K562 (cell line): Measurements from ENCODE around the gene PET100.

Source experiments
- ARHGAP35 ChIP-seq: fragments of 450-650 bp; IDR thresholded peaks from 2 replicates; pipeline ENCODE4 v1.6.1; 2018; ENCODE audit not compliant: partially characterized antibody
- FOXK2 ChIP-seq, 2 experiments: fragments of 450-650 bp; IDR thresholded peaks in 1 of 2; conservative IDR thresholded peaks in 1 of 2; 2 replicates each; pipeline ENCODE4 v1.6.1; 2016; ENCODE audit warnings: low read depth in 2 of 2, mild to moderate bottlenecking in 1 of 2
- FOXM1 ChIP-seq, 2 experiments: fragments of 450-650 bp in 1 of 2; sonication (generic) in 1 of 2; formaldehyde crosslinking in 1 of 2; IDR thresholded peaks; 2 replicates each; pipeline versions ENCODE4 v1.6.1 to v1.9.0; 2017 to 2022; ENCODE audit warnings: low read depth in 2 of 2, mild to moderate bottlenecking in 2 of 2, missing genetic modification reagents in 1 of 2, moderate library complexity in 1 of 2
- JUND ChIP-seq, 2 experiments: IDR thresholded peaks; 2 replicates in 1 of 2; 3 replicates in 1 of 2; pipeline ENCODE4 v1.6.1; 2011; ENCODE audit warnings: borderline replicate concordance in 2 of 2, low read depth in 2 of 2, low read length in 2 of 2, improper control_type of control experiment in 1 of 2, missing biosample characterization in 1 of 2, missing genetic modification characterization in 1 of 2, missing genetic modification reagents in 1 of 2
- MXI1 ChIP-seq: IDR thresholded peaks from 2 replicates; pipeline ENCODE4 v1.6.1; 2011; ENCODE audit warnings: low read depth, mild to moderate bottlenecking, improper control_type of control experiment, low read length
- SETDB1 ChIP-seq: IDR thresholded peaks from one replicate; pipeline ENCODE4 v1.6.1; 2012; ENCODE audit warnings: low read length, control low read depth, inconsistent platforms
- ZNF766 ChIP-seq: fragments of 200-800 bp; sonication (Bioruptor generic); conservative IDR thresholded peaks from 2 replicates; pipeline ENCODE4 v1.6.1; 2016; ENCODE audit warnings: missing genetic modification characterization, missing compliant biosample characterization
- TF ChIP-seq, protein P1 (sequence below): sonication (generic); formaldehyde crosslinking; IDR thresholded peaks from 2 replicates; pipeline ENCODE4 v1.8.1; 2023; ENCODE audit warnings: mild to moderate bottlenecking, missing genetic modification reagents
- TF ChIP-seq, protein P2 (sequence below), 3 experiments: IDR thresholded peaks in 2 of 3; conservative IDR thresholded peaks in 1 of 3; 2 replicates each; pipeline ENCODE4 v1.5.1; 2011 to 2012; ENCODE audit warnings: low read length in 3 of 3, mild to moderate bottlenecking in 3 of 3, control low read depth in 2 of 3, improper control_type of control experiment in 1 of 3, inconsistent platforms in 1 of 3, low read depth in 1 of 3, mixed read lengths in 1 of 3, moderate library complexity in 1 of 3; ENCODE audit not compliant: insufficient read depth in 2 of 3
- TF ChIP-seq, protein P3 (sequence below): fragments of 250-450 bp; sonication (Bioruptor Pico); IDR thresholded peaks from 2 replicates; pipeline ENCODE4 v1.4.0; 2020
- TF ChIP-seq, protein P4 (sequence below): fragments of 200-800 bp; sonication (Bioruptor generic); IDR thresholded peaks from 2 replicates; pipeline ENCODE4 v1.6.1; 2016; ENCODE audit warnings: missing genetic modification characterization, missing compliant biosample characterization

DNA sequence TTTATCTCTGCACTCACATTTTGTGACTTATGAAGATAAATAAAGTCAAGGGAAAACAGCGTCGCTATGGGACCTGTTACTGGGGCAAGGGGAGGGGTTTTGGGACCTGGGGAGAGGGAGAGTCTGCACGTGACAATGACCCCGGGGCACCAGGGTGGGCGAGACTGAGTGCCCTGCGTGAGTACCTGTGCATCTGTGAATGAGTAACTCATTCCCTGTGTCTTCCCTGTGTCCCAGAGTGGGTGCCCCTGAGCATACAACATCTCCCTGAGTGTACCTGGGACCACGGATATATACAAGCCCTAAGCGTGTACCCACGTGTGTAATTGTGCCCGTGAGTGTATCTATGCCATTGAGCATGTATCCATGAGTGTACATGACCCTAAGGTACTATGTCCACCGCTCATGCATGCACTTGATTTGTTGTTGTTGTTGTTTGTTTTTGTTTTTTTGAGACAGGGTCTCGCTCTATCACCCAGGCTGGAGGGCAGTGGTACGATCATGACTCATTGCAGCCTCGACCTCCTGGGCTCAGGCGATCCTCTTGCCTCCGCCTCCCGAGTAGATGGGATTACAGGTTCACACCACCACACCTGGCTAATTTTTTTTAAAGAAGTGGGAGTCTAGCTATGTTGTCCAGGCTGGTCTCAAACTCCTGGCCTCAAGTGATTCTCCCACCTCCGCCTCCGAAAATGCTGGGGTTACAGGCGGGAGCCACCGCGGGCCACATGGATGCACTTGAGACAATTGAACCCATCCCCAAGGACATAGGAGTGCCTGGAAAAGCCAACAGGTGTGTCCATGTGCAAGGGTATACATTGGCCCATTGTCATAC is 50.4 kb downstream of the PET100 start:
- TF ChIP-seq ZNF766 (no peak), ARHGAP35 (no peak), JUND (IDR thresholded peaks at IDR 0.05; ENCODE audit: borderline replicate concordance, low read depth, low read length) (no peak), JUND (tag; IDR thresholded peaks at IDR 0.05; ENCODE audit: borderline replicate concordance, low read depth, low read length) (no peak), MXI1 (no peak), SETDB1 (no peak), FOXK2 (conservative IDR thresholded peaks at IDR 0.05 in 1 of 2, IDR thresholded peaks at IDR 0.05 in 1 of 2; ENCODE audit: low read depth in 2 of 2) (no peak), FOXM1 (IDR thresholded peaks at IDR 0.05; ENCODE audit: low read depth) (no peak), FOXM1 (CRISPR knock-in tag; IDR thresholded peaks at IDR 0.05; ENCODE audit: low read depth) (no peak)
- TF ChIP-seq, protein P1, sequence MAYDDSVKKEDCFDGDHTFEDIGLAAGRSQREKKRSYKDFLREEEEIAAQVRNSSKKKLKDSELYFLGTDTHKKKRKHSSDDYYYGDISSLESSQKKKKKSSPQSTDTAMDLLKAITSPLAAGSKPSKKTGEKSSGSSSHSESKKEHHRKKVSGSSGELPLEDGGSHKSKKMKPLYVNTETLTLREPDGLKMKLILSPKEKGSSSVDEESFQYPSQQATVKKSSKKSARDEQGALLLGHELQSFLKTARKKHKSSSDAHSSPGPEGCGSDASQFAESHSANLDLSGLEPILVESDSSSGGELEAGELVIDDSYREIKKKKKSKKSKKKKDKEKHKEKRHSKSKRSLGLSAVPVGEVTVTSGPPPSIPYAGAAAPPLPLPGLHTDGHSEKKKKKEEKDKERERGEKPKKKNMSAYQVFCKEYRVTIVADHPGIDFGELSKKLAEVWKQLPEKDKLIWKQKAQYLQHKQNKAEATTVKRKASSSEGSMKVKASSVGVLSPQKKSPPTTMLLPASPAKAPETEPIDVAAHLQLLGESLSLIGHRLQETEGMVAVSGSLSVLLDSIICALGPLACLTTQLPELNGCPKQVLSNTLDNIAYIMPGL (CRISPR knock-in tag): no peak
- TF ChIP-seq, protein P2, sequence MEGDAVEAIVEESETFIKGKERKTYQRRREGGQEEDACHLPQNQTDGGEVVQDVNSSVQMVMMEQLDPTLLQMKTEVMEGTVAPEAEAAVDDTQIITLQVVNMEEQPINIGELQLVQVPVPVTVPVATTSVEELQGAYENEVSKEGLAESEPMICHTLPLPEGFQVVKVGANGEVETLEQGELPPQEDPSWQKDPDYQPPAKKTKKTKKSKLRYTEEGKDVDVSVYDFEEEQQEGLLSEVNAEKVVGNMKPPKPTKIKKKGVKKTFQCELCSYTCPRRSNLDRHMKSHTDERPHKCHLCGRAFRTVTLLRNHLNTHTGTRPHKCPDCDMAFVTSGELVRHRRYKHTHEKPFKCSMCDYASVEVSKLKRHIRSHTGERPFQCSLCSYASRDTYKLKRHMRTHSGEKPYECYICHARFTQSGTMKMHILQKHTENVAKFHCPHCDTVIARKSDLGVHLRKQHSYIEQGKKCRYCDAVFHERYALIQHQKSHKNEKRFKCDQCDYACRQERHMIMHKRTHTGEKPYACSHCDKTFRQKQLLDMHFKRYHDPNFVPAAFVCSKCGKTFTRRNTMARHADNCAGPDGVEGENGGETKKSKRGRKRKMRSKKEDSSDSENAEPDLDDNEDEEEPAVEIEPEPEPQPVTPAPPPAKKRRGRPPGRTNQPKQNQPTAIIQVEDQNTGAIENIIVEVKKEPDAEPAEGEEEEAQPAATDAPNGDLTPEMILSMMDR (IDR thresholded peaks at IDR 0.05 in 2 of 3, conservative IDR thresholded peaks at IDR 0.05 in 1 of 3; ENCODE audit: insufficient read depth in 2 of 3, low read depth in 1 of 3, low read length in 3 of 3): no peak
- TF ChIP-seq, protein P3, sequence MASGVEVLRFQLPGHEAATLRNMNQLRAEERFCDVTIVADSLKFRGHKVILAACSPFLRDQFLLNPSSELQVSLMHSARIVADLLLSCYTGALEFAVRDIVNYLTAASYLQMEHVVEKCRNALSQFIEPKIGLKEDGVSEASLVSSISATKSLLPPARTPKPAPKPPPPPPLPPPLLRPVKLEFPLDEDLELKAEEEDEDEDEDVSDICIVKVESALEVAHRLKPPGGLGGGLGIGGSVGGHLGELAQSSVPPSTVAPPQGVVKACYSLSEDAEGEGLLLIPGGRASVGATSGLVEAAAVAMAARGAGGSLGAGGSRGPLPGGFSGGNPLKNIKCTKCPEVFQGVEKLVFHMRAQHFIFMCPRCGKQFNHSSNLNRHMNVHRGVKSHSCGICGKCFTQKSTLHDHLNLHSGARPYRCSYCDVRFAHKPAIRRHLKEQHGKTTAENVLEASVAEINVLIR (CRISPR knock-in tag): no peak
- TF ChIP-seq, protein P4, sequence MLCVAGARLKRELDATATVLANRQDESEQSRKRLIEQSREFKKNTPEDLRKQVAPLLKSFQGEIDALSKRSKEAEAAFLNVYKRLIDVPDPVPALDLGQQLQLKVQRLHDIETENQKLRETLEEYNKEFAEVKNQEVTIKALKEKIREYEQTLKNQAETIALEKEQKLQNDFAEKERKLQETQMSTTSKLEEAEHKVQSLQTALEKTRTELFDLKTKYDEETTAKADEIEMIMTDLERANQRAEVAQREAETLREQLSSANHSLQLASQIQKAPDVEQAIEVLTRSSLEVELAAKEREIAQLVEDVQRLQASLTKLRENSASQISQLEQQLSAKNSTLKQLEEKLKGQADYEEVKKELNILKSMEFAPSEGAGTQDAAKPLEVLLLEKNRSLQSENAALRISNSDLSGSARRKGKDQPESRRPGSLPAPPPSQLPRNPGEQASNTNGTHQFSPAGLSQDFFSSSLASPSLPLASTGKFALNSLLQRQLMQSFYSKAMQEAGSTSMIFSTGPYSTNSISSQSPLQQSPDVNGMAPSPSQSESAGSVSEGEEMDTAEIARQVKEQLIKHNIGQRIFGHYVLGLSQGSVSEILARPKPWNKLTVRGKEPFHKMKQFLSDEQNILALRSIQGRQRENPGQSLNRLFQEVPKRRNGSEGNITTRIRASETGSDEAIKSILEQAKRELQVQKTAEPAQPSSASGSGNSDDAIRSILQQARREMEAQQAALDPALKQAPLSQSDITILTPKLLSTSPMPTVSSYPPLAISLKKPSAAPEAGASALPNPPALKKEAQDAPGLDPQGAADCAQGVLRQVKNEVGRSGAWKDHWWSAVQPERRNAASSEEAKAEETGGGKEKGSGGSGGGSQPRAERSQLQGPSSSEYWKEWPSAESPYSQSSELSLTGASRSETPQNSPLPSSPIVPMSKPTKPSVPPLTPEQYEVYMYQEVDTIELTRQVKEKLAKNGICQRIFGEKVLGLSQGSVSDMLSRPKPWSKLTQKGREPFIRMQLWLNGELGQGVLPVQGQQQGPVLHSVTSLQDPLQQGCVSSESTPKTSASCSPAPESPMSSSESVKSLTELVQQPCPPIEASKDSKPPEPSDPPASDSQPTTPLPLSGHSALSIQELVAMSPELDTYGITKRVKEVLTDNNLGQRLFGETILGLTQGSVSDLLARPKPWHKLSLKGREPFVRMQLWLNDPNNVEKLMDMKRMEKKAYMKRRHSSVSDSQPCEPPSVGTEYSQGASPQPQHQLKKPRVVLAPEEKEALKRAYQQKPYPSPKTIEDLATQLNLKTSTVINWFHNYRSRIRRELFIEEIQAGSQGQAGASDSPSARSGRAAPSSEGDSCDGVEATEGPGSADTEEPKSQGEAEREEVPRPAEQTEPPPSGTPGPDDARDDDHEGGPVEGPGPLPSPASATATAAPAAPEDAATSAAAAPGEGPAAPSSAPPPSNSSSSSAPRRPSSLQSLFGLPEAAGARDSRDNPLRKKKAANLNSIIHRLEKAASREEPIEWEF (CRISPR knock-in tag): no peak
